NCI-H146 treated with DMSO at 0.1 percent for 48 hours (cell line): ENCODE measurements around the gene TMEM54.

Experiments
- DNase-seq: peaks from one replicate; lab custom pipeline; 2025; ENCODE audit not compliant: unreplicated experiment; lab: John Stamatoyannopoulos, UW

TMEM54 gene, protein sequence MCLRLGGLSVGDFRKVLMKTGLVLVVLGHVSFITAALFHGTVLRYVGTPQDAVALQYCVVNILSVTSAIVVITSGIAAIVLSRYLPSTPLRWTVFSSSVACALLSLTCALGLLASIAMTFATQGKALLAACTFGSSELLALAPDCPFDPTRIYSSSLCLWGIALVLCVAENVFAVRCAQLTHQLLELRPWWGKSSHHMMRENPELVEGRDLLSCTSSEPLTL

DNA sequence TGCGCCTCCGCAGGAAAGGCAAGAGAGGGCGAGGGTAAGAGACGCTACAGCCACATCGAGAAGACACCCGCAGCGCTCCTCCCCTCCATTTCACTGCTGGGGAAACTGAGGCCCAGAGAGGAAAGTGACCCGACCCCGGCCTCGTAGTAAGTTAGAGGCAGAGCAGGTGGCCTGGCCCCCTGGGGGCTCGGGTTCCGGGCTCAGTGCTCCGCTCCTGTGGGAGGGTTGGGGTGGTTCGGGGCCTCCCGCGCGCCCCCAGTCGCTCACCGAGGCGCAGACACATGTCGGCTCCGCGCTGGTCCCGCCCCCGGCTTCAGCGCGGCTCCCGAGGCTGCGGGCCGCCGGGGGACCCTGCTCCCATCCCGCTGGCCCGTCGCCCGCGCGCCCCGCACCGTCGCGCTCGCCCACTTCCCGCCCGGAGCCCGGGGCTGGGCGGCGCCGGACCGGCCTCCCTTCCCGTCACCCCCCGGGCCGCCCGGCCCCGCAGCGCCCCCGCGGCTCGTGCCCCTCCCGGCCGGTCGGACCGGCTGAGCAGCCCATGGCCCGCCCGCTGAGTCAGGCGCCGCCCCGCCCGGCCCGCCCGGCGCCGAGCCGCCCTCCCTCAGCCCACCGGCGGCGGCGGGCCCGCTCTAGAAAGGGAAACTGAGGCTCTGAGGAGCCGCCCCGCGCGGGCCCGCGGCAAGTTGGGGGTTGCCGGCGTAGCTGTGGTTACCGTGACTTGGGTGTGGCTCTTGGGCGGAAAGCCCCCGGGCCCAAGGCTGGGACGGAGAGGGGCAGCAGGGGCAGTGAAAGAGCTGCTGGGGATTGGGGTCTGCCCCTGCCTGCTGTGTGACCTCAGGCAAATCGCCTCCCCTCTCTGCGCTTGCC is at the start of gene TMEM54:
Gene TMEM54, minus strand, starts transcription at position 434 of the 867 bp plus-strand sequence. Its CDS starts 151 bp downstream, at position 283.
- DNase-seq = no peak

DNA sequence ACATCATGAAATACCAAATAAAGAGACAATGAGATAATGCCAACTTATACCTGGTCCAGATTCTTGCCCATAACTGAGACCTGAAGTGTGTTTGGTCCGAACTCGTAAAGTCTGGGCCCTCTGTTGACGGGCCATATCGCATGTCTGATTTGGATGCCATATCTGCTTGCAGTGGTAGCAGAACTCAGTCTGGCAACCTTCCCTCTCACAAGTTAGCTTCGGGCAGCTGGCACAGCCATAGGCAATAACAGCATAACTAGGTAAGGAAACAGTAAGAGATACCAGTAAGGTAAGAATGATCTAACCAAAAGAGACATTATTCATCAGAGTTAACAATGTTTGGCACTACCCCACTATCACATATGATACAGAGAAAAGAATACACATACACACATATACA is 48.3 kb upstream of the TMEM54 start:
- DNase-seq = no peak

DNA sequence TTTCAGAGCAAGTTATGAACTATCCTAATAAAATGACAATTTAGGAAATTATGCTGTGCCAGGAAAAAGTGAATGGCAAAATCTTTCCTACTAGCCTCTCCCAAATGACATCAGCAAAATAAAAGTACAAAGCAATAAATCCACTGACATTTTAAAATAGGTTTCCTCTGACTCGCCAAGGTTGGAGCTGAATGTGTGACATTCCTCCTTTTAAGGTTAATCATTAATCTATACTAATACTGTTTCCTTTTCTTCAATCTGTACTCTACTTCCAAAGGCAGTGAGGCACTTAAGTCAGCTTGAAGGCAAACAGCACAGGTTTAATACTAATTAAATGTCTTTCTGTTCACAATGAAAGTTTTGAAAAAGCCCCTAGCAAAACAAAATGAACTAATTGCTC is 47.7 kb upstream of the TMEM54 start:
- DNase-seq = no peak

DNA sequence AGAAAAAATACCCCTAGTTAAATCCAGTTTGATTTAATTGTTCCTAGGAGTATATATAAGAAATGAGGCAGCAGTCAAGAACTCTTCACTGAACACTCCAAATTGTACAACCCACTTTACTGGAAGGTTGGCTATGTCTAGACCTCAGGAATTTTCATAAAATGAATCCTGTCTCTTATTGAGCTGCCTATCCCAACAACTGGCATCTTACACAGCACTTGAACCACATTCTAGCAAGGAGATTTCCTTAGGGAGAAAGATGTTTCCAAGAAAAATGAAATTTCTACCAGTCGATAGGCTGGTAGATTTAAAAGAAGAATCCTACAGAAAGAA is 47.2 kb upstream of the TMEM54 start:
- DNase-seq = no peak

DNA sequence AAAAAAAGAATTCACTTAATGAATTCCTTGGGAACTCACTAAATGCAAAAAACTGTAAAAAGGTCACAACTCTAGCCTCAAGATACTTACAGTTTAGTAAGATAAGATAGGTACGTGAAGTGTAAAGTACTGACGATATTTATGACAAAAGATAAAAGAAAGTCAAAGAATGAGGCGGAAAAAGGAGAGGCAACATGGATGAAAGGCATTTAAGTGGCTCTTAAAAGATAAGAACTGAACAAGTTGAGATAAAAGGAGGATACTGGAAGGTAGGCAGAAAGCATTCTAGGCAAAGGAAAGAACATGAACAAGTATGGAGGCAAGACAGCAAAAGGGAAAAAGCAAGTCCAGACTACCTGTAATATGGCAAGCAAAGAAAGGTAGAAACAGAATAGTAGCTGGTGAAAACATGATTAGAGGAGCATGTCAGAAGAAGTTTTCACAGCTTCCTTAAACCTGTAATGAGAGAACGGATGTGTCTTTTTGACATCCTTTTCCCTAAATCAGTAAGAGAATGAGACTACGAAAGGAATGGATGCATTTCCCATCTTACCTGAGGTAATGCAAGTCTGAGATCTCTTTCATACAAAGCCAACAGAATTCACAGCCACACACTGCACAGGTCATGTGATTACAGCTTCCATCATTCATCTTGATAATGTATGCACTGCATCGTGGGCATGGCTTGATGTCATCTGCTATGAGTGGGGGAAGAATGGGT is 46.6 kb upstream of the TMEM54 start:
- DNase-seq = no peak

DNA sequence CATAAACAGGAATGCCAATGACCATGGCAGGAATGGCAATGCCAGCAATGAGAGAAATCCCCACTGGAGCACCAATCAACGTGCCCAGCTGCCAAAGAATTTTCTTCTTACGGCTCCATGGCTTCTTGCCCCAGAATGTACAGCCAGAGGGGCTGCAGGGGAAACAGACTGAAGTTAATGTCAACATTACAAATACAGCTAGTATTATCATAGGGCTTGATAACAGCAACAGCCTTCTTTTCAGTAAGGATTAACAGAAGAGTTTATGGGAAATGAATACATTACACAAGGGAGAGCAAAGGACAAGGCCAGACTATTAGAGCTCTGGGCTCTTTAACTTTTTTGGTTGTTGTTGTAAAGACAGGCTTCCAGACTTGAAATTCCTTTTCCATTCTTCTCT is 45.2 kb upstream of the TMEM54 start:
- DNase-seq = no peak

DNA sequence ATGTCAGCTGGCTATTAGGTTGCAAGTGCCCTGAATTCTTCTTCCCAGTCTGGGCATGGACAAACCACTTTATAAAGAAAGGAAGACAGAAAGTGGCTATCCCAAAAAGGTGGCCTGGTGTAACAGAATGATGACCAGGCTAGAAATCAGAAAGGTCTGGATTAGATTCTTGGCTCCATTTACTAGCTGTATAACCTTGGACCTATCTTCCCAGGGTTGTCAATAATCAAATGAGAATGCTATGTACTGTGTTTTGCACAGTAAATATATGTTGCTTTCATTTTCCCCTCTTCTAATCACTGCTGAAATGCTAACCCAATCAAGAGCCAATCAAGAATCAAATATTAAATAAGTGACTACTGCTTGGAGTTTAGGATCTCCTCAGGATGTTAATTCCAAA is 43.0 kb upstream of the TMEM54 start:
- DNase-seq = no peak

DNA sequence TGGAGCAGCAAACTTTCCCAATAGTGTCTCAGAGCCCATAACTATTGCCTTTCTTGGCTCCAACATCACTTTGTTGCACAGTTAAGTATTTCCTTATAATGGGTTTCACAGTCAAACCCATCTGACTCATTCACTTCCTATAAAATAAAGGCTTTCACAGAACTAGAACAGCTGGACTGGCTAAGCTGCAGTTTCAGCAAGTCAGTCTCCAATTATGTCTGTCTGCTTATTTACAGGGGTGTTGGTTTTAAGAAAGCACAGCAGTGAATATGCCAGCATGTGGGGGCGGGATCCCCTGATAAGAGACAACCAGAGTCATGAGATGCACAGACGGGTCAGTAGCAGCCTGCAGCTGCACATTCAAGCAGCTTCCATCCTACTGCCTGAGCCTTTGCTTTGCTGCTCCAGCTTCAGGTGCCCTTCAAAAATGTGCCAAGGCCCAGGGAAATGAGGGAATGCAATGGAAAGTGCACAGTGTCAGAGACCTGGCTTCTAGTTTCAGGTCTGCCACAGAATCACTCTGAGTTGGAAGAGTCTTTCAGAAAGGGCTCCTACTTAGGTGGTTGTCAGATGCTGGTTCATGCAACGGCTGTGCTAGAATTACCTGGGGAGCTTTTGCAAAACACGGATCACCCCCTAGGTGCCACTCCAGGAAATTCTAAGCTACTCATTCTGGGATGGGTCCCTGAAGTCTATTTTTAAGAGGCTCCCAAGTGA is 38.6 kb upstream of the TMEM54 start:
- no peak for DNase-seq

DNA sequence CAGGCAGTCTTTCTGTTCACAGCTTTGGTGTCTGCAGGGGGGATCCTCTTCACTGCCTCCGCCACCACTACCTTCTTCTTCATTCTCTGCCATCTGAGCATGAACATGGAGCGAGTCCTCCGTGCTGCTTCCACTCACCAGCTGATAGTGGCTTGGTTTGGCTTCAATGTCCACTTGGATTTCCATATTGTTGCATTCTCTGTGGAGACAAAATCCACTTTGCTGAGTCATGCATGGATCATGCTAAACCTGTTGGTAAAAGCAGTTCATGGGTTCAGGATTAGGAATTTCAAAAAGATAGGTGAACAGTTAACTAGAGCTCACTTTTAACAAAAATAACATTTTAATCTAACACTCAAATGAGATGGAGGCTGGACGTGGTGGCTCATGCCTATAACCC is 35.9 kb upstream of the TMEM54 start:
- DNase-seq = no peak

DNA sequence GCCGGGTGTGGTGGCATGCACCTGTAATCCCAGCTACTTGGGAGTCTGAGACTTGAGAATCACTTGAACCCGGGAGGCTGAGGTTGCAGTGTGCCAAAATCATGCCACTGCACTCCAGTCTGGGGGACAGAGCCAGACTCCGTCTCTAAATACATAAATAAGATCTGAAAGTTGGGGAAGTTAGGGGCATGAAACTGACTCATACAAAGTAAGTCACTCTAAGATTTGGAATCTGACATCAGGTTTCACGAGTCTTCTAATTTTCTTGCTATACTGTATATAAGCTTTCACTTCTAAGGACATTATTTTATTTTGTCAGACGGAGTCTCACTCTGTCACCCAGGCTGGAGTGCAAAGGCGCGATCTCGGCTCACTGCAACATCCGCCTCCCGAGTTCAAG is 33.3 kb upstream of the TMEM54 start:
- no peak for DNase-seq

DNA sequence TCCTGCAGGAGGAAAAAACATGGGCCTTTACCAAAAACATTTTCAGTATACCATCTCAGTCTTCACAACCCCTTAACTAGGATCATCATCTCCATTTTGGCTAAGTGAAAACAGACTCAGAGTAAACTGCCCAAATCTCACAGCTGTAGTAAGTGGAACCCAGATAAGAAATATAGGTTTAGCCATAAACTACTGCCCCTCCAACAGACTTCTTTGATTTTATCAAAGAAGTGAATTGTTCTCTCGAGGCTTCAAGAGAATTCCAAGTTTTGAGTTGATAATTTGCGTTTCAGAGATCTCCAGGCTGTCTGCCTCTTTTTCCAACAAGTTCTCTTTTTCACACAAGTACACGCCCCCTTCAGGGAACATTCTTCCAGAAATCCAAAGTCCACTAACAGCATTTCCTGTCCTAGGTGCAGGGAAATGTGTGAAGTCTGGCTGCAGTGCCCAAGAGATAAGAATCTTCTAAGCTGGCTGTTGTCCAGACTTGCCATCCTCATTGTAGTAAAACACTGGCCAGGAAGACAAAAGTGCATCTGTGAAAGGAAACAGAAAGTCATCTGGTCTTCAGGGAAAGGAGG is 32.6 kb upstream of the TMEM54 start:
- DNase-seq = no peak

DNA sequence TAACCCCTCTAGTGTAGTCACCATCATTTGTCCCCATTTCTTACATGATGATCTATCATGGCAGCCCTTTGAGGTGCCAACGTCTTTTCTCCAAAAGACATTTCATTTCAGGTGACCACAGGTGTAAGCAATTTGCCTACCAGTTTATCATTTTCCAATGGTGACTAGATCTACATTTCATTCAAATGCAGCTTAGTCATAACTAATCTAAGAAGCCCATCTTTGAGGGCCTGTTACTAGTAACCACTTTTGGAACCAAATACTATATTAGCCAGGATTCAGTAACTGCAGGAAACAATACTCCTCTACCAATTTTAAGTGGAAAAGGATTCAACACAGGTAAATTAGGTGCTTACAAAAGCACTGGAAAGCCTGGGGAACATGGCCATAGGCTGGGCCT is 30.6 kb upstream of the TMEM54 start:
- DNase-seq = no peak

DNA sequence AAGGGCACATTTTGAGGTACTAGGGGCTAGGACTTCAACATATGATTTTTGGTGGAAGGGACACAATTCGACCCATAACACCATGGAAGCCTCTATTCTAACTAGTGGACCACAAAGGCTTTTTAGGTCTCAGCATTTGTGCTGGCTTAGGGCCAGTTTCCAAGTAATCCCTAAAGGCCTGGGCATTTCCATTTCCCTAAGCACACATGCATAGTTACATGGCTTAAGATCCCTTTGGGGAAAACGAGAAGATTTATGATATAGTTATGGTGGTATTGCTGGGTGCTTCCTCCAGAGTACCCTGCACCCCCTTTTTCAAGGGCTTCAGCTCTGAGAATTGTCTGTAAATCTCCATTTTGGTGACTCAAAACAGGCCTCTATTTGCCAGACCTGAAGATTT is 28.2 kb upstream of the TMEM54 start:
- no peak for DNase-seq

DNA sequence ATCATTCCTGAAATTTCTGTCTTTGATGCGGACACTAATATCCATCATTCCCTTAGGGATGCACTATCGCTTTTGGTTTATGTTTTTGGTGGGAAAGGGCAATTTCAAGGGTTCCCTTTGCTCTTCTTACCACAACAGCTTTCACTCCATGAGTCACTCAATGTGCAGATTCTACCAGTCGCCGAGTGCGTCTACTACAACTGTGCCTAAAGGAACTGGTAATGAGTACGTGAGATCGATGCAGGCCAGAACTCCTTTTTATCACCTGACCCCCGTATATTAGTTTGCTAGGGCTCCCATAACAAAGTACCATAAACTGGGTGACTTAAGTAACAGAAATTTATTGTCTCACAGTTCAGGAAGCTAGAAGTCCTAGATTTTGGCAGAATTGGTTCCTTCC is 27.5 kb upstream of the TMEM54 start:
- no peak for DNase-seq

DNA sequence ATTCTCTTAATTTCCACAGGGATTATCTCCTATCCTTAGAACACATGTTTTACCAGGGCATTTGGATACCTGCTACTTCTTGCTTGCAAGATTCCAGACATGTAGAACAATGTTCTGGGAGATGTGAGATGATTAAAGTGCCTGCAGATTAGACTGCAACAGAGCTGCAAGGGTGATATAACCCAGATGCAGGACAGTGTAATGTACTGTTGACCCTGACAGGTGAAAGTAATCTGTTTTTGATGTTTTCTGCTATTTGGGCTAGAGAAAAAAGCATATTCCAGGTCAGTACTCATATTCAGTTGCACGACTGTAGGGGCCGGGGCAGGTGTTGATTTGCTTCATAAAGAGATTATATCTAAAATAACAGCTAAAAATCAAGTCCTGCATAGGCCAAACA is 27.1 kb upstream of the TMEM54 start:
- no peak for DNase-seq

DNA sequence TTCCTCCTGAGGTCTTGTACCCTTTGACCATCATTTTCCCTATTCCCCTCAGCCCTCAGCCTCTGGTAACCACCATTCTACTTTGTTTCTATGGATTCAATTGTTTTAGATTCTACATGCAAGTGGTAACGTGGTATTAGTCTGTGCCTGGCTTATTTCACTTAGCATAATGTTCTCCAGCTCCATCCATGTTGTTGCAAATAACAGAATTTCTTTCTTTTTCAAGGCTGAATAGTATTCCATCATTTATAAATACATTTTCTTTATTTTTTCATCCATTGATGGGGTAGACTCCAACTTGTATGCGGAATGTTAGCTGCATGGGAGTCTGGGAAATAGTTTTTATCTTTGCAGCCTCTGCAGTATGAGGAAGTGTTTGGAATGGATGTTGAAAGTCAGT is 26.3 kb upstream of the TMEM54 start:
- no peak for DNase-seq

DNA sequence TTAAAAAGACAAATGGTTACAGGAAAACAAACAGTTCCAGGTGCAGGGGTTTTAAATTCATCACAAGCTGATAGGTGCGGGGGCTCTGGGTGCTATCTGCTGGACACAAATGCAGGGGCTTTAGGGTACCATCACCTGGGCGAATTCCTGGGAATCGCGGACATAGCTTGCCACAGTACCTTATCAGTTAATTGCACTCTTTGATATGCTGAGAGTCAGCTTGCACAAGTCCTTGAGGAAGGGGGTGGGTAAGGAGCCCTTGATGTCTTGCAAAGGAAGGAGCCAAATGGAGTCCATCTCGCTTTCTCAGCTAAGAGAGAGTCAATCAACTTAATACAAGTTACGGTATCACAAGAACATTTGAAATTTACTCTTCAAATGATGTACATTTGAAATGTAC is 25.4 kb upstream of the TMEM54 start:
- DNase-seq = no peak

DNA sequence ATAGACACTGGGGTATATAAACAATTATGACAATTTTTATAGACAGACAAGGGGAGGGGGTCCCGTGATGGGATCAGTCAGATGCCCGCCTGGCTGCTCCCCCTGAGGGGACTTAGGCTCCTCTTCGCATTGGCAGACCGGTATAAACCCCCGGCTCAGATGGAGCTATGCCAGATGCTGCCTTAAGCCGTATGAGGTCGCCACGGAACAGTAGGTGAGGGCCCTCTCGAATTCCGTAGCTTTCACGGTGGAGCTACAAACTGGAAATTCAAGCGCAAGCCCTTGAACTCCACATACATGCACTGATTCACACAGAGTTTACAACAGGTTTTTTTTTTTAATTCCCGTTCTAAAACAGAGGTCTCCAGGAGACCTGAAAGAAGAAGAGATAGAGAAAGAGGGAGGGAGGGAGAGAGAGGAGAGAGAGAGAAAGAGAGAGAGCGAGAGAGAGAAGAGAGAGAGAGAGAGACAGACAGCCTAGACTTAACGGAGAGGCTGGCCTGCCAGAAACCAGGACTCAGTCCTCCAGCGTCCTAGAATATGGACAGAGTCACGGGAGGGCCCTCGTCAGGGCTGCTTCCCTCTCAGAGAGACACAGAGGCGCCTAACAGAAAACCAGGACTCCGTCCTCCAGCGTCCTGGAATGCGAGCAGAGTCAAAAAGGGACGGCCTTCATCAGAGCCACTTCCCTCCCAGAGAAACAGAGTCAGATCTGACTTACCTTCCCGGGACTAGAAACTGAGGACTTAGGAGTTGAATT is 24.4 kb upstream of the TMEM54 start:
- no peak for DNase-seq

DNA sequence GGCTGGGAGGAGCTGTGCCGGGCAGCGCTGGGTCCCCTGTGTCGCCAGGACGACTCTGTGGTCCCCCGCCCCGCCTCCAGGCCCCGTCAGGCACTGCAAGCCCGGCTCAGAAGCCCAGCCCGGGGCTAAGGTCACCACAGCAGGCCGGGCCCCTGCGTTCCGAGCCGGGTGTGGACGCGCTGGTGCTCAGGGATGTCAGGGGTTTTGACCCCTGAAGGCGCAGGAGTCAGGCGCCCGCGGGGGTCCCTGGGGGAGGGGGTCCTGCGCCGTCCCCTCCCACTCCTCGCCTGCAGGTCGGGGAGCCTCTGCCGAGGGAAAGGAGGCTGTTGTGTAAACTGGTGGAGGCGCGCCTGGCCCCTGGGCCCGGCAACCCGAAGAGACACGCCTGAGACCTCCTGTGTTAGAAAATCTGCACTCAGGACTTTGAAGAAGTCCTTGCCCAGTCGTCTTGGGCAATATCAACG is 23.7 kb upstream of the TMEM54 start:
- no peak for DNase-seq

DNA sequence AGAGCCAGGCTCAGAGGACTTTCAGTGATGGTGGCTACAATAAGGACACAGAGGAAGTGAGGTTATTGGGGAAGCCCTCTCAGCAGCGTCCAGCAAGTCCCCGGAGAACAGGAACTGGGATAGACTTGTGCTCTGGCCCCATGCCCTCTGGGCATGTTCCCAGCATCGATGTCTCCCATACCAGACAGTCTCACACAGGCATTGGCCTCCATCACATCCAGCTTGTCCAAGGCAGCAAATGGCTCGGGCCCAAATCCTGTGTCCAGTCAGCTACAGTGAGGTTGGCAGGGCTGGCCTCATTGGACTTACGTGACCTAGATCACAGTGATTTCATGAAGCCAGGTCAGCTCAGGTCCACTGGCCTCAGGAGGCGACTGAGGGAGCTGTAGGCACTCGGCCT is 19.6 kb upstream of the TMEM54 start:
- DNase-seq = no peak
